ENCODE results near the gene TPPP2.
"Not testable (repeated sequence)": the region's sequence is repeated elsewhere in the genome, so short reads cannot be mapped to it uniquely, and the experiment has no call there.

- TF ChIP-seq CTCF, POLR2A, EP300, POLR2AphosphoS5 (IDR thresholded peaks at IDR 0.05): not testable (repeated sequence)
These were observed 10.9 kb downstream of the TPPP2 start for GRCh38 chr14:21040941-21041340.

All from gastroesophageal sphincter (tissue), 3 donors.